ENCODE results near the gene MYO3B.

- TF ChIP-seq EP300 (IDR thresholded peaks at IDR 0.05; ENCODE audit: borderline replicate concordance) (no peak), RAD21 (IDR thresholded peaks at IDR 0.05; ENCODE audit: low read depth) (no peak), REST (IDR thresholded peaks at IDR 0.05; ENCODE audit: low read depth) (no peak), YY1 (IDR thresholded peaks at IDR 0.05; ENCODE audit: low read depth) (no peak), EGR1 (IDR thresholded peaks at IDR 0.05) (no peak), CEBPB (IDR thresholded peaks at IDR 0.05) (no peak), TAF1 (IDR thresholded peaks at IDR 0.05; ENCODE audit: low read depth) (no peak), ZBTB7A (IDR thresholded peaks at IDR 0.05; ENCODE audit: low read depth) (no peak), CREB1 (IDR thresholded peaks at IDR 0.05; ENCODE audit: low read depth) (no peak), USF1 (IDR thresholded peaks at IDR 0.05) (no peak), NFIC (IDR thresholded peaks at IDR 0.05) (no peak), TEAD4 (IDR thresholded peaks at IDR 0.05) (no peak), MAX (IDR thresholded peaks at IDR 0.05) (no peak)
These were observed 21.4 kb upstream of the MYO3B start for GRCh38 chr2:170156592-170156991.
